PC-9 (cell line): ENCODE measurements around the gene PWP2.
"Not testable (repeated sequence)": the region's sequence is repeated elsewhere in the genome, so short reads cannot be mapped to it uniquely, and the experiment has no call there.

Experiments
- EZH2 ChIP-seq: fragments of 200-600 bp; sonication (generic); IDR thresholded peaks from 2 replicates; pipeline ENCODE4 v1.8.0; 2017; ENCODE audit warnings: antibody characterized with exemption, low read depth
- TF ChIP-seq, protein P1 (sequence below): fragments of 200-600 bp; sonication (generic); conservative IDR thresholded peaks from 2 replicates; pipeline ENCODE4 v1.6.1; 2017; ENCODE audit warnings: mixed run types, antibody characterized with exemption, mild to moderate bottlenecking, moderate library complexity

DNA sequence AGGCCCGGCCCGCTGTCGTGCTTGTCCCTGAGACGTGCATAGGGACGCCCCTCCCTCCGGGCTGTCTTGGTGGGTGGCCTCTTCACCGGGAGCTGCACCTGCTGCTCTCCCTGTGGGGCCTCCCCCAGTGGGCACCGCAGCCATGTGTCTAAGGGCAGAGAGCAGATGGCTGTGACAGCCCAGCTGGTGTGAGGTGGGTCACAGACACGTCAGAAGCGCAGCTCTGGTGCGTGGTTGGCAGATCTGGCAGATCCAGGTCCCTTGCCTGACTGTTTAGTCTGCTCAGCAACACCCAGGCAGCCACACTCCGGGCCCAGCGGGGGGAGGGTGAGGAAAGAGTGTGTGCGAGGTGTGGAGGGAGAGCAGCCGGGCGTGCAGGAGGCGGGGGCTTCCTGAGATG, 36.2 kb downstream of the PWP2 start:
- TF ChIP-seq EZH2, result not testable (repeated sequence)
- TF ChIP-seq, protein P1, sequence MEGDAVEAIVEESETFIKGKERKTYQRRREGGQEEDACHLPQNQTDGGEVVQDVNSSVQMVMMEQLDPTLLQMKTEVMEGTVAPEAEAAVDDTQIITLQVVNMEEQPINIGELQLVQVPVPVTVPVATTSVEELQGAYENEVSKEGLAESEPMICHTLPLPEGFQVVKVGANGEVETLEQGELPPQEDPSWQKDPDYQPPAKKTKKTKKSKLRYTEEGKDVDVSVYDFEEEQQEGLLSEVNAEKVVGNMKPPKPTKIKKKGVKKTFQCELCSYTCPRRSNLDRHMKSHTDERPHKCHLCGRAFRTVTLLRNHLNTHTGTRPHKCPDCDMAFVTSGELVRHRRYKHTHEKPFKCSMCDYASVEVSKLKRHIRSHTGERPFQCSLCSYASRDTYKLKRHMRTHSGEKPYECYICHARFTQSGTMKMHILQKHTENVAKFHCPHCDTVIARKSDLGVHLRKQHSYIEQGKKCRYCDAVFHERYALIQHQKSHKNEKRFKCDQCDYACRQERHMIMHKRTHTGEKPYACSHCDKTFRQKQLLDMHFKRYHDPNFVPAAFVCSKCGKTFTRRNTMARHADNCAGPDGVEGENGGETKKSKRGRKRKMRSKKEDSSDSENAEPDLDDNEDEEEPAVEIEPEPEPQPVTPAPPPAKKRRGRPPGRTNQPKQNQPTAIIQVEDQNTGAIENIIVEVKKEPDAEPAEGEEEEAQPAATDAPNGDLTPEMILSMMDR, result not testable (repeated sequence)
